GM18505 (cell line): ENCODE data around the gene FAM24B.
"Not testable (repeated sequence)": the region's sequence is repeated elsewhere in the genome, so short reads cannot be mapped to it uniquely, and the experiment has no call there.

ENCODE experiments used
- ATAC-seq: cut with Tn5 transposase; IDR thresholded peaks from one replicate; pipeline ENCODE4 v1.9.1; 2021; ENCODE audit not compliant: unreplicated experiment
- POLR2A ChIP-seq: IDR thresholded peaks from 4 replicates; pipeline ENCODE4 v1.6.1; 2011; ENCODE audit warnings: borderline replicate concordance; ENCODE audit not compliant: insufficient read depth, insufficient read length; ENCODE audit errors: extremely low read depth

FAM24B gene

GRCh38 chr10:122864901-122865300, 14.5 kb downstream of the FAM24B start:
- ATAC-seq: no peak
- no peak for TF ChIP-seq POLR2A

DNA sequence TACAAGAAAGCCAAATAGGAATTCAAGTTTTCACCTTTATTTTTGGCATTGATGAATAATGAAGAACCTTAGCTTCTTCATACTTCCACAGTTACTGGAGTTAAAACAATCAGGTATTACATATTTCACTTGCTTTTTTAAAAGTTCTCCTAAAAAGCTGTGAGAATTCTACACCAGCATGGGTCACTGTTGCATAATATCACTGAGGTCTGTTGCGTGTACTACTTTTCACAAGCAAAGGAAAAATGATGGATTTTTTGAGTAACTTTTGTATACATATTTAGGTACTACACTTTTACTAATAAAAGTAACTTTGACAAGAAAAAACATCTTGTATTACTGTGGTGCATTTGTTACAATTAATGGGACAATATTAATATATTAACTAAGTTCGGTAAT, 15.2 kb downstream of the FAM24B start:
- TF ChIP-seq POLR2A: no peak
- no peak for ATAC-seq

DNA sequence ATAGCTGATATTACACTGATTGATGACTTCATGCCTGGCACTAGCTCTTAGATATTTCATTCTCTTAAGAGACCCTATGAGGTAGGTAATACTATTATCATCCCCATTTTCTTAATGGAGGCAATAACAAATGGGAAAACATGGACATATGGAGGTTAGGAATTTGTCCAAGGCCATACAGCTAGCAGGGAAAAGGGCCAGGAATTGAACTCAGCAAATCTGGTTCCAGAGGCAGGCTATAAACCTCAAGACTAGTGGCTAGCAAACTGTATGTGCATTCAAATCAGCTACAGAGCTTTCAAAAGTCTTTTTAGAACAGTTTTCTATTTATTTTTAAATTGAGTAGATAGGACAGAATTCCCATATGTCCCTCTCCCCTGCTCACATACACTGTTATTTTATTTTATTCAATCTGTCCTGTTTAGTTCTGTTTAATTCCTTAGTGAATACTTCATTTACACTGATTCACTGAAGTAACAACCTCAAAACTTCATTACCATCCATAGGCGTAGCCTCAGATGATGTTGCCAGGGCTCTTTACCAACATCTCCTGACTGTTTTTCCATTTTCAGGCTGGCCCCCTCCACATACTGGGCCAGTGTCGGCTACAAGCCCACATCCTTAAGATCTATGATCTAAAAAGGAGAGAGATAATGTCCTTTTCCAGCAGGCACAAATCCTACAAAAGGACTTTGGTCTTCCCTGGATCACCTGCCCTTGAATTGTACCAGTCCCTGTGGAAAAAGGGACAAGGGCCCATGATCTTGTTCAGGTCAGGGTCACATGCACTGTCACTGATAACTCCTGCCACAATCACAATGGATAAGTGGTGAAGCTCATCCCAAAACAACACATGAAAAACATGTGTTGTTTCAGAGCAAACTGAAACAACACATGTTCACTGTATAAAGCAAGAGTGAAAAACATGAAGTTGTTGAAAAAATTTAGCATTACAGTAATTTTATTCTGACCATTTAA, 15.9 kb downstream of the FAM24B start:
- no peak for TF ChIP-seq POLR2A

GRCh38 chr10:122861711-122862161, 17.6 kb downstream of the FAM24B start:
- no peak for TF ChIP-seq POLR2A
- ATAC-seq: no peak

More for the DNA sequence above, 15.9 kb downstream of the FAM24B start:
- no peak for ATAC-seq

GRCh38 chr10:122859527-122859926, 19.9 kb downstream of the FAM24B start:
- TF ChIP-seq POLR2A: no peak
- no peak for ATAC-seq

- ATAC-seq: not testable (repeated sequence)
Observed at GRCh38 chr10:122858042-122858441, 21.3 kb downstream of the FAM24B start.

DNA sequence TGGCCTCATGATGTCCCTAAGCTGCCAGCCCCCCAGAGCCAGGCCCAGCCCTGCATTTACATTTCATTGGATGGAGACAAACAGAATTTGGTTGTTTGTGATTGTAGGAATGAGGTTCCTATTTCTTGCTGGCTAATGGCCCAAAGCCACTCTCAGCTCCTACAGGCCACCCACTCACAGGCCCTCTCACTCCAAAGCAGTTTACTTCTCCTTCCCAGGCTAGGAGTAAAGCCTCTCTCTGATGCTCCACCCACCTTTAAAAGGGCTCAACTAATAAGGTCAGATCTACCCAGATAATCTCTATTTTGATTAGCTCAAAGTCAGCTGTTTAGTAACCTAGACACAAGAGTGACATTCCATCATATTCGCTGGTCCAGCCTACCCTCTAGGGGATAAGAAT, 22.5 kb downstream of the FAM24B start:
- TF ChIP-seq POLR2A: no peak
- no peak for ATAC-seq

- no peak for ATAC-seq
- TF ChIP-seq POLR2A: no peak
Observed at GRCh38 chr10:122855745-122856144, 23.6 kb downstream of the FAM24B start.

DNA sequence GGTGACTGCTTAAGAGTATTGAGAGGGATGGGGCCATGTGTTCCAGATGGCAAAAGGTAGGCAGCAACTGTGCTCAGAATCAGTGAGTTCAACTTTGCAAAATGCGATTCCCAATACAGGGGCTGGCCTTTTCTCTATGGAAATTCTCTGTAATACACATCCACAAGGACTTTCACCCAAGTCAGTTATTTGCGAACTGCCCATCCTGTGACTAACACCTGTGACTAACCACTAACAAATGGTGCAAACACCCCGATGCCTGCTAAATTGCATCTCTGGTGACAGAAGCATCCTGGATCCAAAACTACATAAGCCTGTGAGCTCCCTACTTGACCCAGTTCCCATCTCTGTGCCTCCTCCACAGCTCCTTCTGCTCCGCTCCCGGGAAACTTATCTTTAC, 24.7 kb downstream of the FAM24B start:
- TF ChIP-seq POLR2A: no peak
- no peak for ATAC-seq

DNA sequence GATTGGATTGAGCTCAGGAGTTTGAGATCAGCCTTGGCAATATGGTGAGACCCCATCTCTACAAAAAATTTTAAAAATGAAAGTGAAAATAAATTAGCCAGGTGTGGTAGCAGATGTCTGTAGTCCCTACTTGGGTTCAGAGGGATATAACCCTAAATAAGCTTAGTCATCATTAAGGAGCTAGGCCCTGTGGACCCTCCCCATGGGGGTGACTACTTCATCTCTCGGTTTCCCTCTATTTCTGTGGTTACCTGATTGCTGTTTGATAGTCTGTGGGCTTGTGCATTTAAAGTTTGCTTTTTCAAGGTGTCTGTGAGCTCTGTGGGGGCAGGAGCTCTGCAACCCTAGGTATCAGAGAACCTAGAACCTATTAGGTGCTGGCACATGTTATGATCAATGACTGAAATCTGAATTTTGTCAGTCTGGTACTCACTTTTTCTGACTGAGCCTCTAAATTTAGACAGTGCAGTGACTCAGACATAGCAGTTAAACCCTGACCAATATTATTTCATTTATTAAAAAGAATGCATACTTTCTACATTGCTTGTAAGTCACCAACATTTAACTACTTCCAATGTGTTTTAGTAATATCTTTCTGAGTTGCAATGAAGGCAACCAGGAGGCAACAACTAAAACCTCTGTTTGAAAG, 25.6 kb downstream of the FAM24B start:
- ATAC-seq: no peak
- TF ChIP-seq POLR2A: no peak

DNA sequence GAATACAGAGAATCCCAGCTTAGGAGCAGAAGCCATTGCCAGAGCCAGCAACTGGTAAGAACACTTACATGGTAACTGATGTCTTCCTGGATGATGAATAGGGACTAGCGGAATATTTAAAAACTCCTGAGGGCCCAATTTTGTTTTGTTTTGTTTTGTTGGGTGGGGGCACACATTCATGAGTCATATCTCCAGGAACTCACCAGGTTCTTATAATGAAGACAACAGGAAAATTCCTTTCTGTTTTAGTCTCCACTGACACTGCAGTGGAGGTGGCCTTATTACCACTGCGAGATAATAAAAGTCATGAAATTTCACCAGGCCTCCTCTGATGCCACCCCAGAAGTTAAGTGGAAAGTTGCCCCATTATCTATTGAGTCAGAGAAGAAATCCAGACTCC, 27.1 kb downstream of the FAM24B start:
- no peak for ATAC-seq

DNA sequence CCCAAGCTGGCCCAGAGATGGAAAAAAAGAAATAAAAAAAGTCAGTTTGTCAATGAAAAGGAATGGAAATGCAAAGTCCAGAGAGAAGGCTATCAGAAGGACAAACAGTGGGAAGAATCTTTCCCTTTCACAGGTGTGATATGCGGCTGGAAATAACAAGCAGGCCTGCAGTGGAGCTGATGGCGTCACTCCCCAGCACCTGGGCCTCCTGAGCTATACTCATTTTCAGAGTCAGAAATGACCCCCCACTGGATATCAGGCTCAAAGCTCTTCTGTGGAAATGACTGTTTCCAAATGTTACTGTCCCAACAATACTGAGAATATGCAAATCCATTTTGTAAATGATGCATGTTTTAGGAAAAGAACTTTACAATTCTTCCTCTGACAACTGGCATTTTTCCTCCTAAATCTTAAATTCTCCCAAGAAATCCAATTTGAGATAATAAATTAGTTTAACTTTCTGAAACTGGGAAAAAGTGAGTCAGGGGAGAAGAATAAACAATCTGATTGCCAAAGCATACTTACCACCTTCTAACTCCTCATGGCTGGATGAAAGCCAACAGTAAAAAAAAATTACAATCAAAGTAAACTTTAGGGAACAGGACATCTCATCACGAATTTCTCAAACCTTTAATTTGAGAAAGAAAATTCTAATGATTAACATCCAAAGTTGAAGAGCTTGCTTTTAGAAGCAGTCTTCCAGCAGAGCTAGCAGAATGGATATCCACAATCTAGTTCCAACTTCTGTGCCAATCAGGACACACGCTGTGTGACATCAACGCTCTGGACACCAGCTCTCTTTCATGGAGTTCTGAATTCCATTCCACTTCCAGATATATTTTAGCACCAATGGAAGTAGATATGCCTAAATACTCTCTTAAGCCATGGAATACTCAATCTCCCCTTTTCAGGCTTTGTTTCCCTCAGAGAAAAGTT, 28.4 kb downstream of the FAM24B start:
- ATAC-seq: no peak
- TF ChIP-seq POLR2A: no peak

More for the DNA sequence above, 27.1 kb downstream of the FAM24B start:
- TF ChIP-seq POLR2A: no peak
